Astrocyte of the cerebellum (primary cell): ENCODE measurements around the gene XCL2.
A peak's percentile ranks its signal among the peaks of the same experiment; 100 is the strongest.

ENCODE experiments used
- DNase-seq: peaks from one replicate; pipeline ENCODE4 v3.0.0-alpha.2; 2011; ENCODE audit warnings: low read depth
- H3K4me3 ChIP-seq: 2 replicates; pipeline ENCODE4 v1.5.1; 2011; ENCODE audit warnings: mild to moderate bottlenecking, low read depth, low read length, moderate library complexity
- in situ Hi-C: cut with HindIII; loops from 2 replicates; pipeline ENCODE4 v1.10.0; 2017; ENCODE audit warnings: low sequenced_read_pairs
- TF ChIP-seq, protein P1 (sequence below): IDR thresholded peaks from 2 replicates; pipeline ENCODE4 v1.5.1; 2012; ENCODE audit warnings: low read length, low read depth, moderate library complexity, mild to moderate bottlenecking; ENCODE audit errors: missing control alignments

XCL2 gene

DNA sequence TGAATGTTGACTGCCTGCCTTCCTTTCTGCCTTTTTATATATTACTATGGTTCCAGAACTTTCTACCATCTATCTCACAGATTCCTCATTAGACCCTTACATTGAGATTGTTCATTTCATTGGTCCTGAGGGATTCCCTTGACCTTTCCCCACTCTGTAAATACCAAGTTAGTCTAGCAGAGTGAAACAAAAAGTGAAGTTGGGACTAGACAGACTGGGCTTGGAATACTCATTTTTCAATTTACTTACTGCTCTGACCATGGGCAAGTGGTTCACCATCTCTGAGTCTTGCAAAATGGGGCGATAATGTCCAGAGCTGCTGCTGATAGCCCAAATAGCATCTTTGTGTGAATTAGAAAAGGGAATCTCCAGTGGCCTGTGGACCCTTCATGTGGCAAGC, 38.8 kb downstream of the XCL2 start:
- H3K4me3 ChIP-seq = no peak overlapping the region
- TF ChIP-seq, protein P1, sequence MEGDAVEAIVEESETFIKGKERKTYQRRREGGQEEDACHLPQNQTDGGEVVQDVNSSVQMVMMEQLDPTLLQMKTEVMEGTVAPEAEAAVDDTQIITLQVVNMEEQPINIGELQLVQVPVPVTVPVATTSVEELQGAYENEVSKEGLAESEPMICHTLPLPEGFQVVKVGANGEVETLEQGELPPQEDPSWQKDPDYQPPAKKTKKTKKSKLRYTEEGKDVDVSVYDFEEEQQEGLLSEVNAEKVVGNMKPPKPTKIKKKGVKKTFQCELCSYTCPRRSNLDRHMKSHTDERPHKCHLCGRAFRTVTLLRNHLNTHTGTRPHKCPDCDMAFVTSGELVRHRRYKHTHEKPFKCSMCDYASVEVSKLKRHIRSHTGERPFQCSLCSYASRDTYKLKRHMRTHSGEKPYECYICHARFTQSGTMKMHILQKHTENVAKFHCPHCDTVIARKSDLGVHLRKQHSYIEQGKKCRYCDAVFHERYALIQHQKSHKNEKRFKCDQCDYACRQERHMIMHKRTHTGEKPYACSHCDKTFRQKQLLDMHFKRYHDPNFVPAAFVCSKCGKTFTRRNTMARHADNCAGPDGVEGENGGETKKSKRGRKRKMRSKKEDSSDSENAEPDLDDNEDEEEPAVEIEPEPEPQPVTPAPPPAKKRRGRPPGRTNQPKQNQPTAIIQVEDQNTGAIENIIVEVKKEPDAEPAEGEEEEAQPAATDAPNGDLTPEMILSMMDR = no peak
- DNase-seq = no peak
- in situ Hi-C loops = no loop called here

DNA sequence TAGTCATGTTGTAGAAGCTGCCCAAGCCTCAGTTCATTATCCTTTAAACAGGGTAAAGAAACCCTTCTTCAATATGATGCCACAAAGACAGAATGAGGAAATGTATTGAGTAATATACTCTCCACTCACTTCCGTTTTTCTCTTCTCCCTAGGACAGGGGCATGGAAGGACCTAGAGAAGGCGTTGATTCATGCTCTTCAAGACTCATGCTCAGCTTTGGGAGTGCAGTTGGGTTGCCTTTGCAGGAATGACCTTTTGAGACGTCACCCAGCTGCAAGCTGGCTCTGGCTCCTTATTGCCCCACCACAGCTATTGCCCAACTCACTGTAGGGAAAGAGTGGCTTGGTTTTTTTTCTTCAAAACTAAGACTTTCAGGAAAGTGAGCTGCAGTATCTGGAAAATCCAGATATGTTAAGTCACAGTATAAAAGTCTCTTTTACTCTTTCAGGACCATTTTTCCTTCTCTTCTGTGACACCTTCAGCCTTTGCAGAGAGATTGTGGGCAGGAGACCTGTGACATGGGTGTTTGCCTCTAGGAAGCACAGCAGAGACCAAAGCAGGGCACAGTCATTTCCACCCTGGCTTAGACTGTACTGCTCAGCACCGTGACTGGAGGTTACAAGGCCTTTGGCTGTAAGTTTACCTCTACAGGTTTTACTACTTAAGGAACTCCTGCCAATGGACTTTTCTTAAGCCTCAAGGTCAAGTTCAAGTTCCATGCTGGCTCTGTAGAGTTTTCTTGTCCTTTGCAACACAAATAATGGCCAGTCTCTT, 39.5 kb downstream of the XCL2 start:
- DNase-seq = no peak
- TF ChIP-seq, protein P1 = no peak
- H3K4me3 ChIP-seq = no peak overlapping the region
- in situ Hi-C loops = no loop called here

DNA sequence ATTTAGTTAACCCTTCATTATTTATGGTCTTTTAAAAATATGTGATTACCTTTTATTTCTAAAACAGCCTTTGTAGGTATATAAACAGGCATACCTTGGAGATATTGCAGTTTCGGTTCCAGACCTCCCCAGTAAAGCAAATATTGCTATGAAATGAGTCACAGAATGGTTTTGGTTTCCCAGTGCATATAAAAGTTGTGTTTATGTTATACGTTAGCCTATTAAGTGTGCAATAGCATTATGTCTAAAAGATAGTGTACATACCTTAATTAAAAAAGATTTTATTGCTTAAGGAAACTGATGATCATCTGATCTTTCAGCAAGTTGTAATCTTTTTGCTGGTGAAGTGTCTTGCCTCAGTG, 44.1 kb downstream of the XCL2 start:
- no peak for DNase-seq
- in situ Hi-C loops = no loop called here
- H3K4me3 ChIP-seq = no peak overlapping the region
- TF ChIP-seq, protein P1 = no peak

DNA sequence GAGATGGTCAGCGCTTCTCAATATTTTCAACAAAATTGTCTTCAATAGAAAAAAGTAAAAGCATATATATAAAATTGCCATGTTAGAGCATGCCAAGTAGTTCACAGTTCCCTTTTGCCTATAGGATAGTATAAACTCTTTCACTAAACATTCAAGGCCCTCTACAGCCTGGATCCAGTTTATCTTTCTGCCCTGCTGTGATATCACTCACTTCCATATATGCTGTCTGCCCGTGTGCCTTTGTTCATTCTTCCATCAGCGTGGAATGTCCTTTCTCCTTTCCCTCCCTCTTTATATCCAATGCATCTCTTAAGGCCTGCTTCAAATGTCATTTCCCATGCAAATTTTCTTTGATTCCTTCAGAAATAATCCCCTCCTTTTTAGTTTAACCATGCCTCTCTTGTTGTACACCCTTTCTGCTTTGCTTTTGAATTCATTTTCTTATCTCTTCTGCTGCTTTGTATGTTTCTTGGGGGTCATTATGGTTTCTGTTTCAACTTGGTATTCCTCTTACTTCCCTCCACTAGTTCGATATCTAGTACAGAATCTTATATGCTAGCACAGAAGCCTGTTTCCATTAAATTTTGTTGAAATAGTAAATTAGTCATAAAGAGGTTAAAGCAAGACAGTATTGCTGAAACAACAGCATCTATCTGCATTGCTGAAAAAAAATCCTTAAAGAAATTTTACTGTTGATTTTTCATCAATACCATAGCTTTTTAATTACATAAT, 44.7 kb downstream of the XCL2 start:
- H3K4me3 ChIP-seq = no peak overlapping the region
- in situ Hi-C loops = no loop called here
- DNase-seq = no peak
- TF ChIP-seq, protein P1 = no peak

DNA sequence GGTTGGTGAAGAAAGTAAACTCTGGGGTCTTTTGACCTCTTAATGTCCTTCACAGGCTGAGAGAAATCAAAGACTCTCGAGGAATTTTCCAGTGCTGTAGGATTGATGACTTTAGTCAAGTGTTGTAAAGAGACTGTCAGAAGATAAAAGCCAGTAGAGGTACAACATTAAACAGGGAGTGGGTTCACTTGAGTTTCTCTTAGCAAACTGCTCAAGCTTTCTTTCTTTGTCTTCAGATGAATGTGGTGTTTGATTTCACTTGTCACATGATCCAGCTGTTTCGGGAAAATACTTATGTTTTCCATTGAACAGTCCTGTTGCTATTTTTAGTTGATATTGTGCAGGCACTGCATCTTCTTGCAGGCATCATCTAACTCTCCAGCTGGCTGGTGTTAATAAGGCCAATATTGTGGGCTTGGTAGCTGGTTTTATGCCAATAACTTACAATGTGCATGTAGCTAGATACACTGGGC, 45.6 kb downstream of the XCL2 start:
- peak; percentile 37 for DNase-seq
- in situ Hi-C loops = no loop called here
- TF ChIP-seq, protein P1 = no peak

DNA sequence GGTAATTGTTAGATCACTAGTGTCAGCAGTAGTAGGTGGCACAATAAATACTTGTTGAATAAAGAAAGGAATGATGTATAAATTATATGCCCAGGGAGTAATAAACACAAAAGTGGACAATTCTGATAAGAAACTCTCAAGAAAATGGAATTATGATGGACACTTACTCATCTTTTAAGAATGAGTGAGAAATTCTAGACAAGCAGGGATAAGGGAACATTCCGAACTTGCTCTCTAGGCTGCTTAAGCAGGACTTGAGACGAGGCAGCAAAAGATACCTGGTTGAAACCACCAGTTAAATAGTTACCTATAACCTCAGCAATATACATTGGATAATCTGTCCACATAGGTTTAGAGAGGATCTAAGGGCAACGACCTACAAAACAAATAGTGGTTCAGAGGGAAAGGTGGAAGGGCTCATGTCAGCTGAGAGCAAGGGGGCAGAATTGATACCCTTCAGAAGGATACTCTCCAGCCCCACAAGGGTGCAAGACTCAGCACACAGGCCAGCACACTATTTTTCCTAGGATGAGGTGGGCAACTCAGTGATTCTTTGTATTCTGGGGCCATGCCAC, 46.3 kb downstream of the XCL2 start:
- no peak for DNase-seq
- in situ Hi-C loops = no loop called here
- no peak overlapping the region for H3K4me3 ChIP-seq
- TF ChIP-seq, protein P1 = no peak

More for the DNA sequence above, 45.6 kb downstream of the XCL2 start:
- no peak overlapping the region for H3K4me3 ChIP-seq
